ENCODE data around the gene SNX7.

DNA sequence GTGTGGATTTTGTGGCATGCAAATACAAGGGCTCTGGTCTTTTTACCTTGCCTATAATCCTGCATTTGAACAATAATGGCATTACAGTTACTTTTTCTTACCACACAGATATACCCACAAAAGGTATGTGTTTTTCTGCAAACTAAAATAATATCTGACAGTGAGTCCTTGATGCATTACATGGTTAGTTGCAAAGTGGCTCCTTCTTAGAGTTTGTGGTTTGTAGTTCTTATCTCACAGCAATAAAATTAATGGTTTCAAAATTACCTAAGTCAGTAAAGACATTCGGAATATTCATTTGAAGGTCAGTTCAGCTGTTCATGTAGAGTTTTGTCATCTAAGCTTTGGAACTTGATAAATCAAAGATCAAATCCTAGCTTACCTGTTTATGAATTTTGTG, 43.5 kb downstream of the SNX7 start:
- no peak for TF ChIP-seq EZH2 (IDR thresholded peaks at IDR 0.05; ENCODE audit: borderline replicate concordance, insufficient read depth, low read depth, low read length, poor library complexity, severe bottlenecking)
- TF ChIP-seq, protein P1, sequence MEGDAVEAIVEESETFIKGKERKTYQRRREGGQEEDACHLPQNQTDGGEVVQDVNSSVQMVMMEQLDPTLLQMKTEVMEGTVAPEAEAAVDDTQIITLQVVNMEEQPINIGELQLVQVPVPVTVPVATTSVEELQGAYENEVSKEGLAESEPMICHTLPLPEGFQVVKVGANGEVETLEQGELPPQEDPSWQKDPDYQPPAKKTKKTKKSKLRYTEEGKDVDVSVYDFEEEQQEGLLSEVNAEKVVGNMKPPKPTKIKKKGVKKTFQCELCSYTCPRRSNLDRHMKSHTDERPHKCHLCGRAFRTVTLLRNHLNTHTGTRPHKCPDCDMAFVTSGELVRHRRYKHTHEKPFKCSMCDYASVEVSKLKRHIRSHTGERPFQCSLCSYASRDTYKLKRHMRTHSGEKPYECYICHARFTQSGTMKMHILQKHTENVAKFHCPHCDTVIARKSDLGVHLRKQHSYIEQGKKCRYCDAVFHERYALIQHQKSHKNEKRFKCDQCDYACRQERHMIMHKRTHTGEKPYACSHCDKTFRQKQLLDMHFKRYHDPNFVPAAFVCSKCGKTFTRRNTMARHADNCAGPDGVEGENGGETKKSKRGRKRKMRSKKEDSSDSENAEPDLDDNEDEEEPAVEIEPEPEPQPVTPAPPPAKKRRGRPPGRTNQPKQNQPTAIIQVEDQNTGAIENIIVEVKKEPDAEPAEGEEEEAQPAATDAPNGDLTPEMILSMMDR (IDR thresholded peaks at IDR 0.05), result no peak
